ENCODE data around the gene CNIH3.

Gene CNIH3

GRCh38 chr1:224616756-224617409, 766 bp downstream of the CNIH3 start:
- no peak for DNase-seq

- no peak for DNase-seq
These were observed 1.6 kb downstream of the CNIH3 start for GRCh38 chr1:224617410-224618355.

- DNase-seq: no peak
These were observed 3.1 kb downstream of the CNIH3 start for GRCh38 chr1:224619209-224619608.

GRCh38 chr1:224620105-224620504, 4.0 kb downstream of the CNIH3 start:
- no peak for DNase-seq

GRCh38 chr1:224621813-224622682, 5.9 kb downstream of the CNIH3 start:
- DNase-seq: peak; percentile 47

- DNase-seq: no peak
These were observed 6.7 kb downstream of the CNIH3 start for GRCh38 chr1:224622831-224623230.

GRCh38 chr1:224623310-224623714, 7.2 kb downstream of the CNIH3 start:
- no peak for DNase-seq

- no peak for DNase-seq
These were observed 7.7 kb downstream of the CNIH3 start for GRCh38 chr1:224623743-224624333.

GRCh38 chr1:224624432-224624831, 8.3 kb downstream of the CNIH3 start:
- no peak for DNase-seq

- no peak for DNase-seq
These were observed 9.9 kb downstream of the CNIH3 start for GRCh38 chr1:224626042-224626441.

GRCh38 chr1:224629965-224630364, 13.8 kb downstream of the CNIH3 start:
- DNase-seq: no peak

GRCh38 chr1:224631462-224632115, 15.5 kb downstream of the CNIH3 start:
- no peak for DNase-seq

GRCh38 chr1:224632381-224632871, 16.3 kb downstream of the CNIH3 start:
- no peak for DNase-seq

GRCh38 chr1:224632921-224633321, 16.8 kb downstream of the CNIH3 start:
- DNase-seq: no peak

- DNase-seq: no peak
These were observed 19.2 kb downstream of the CNIH3 start for GRCh38 chr1:224635356-224635755.

- DNase-seq: no peak
These were observed 21.4 kb downstream of the CNIH3 start for GRCh38 chr1:224637515-224637914.

- DNase-seq: no peak
These were observed 21.8 kb downstream of the CNIH3 start for GRCh38 chr1:224637936-224638335.

GRCh38 chr1:224639426-224639975, 23.4 kb downstream of the CNIH3 start:
- no peak for DNase-seq

- no peak for DNase-seq
These were observed 23.9 kb downstream of the CNIH3 start for GRCh38 chr1:224640018-224640417.

- no peak for DNase-seq
These were observed 24.5 kb downstream of the CNIH3 start for GRCh38 chr1:224640587-224640986.

GRCh38 chr1:224641030-224641429, 24.9 kb downstream of the CNIH3 start:
- DNase-seq: peak; percentile 79

GRCh38 chr1:224643653-224644052, 27.5 kb downstream of the CNIH3 start:
- no peak for DNase-seq
